Naive thymus-derived CD8-positive, alpha-beta T cell (primary cell): ENCODE data around the gene MCTP1. TPM values are rescaled to one million over a fixed set of nuclear protein-coding genes. Genes with fewer than 3 reads are reported as not detected.
A peak's percentile ranks its signal among the peaks of the same experiment; 100 is the strongest.

Source experiments
- ATAC-seq, 2 donors: fragments of 150-1000 bp; cut with Tn5 transposase in 1 of 2; sonication (Bioruptor Pico), chemical (Tn5 transposase) in 1 of 2; 1 replicate in 1 of 2; 2 replicates in 1 of 2; pipeline ENCODE4 v1.10.0; 2021; ENCODE audit warnings: mild to moderate bottlenecking in 2 of 2, moderate library complexity in 2 of 2
- POLR2A ChIA-PET: fragments of 350-600 bp; sonication (Branson Sonifier 250); formaldehyde crosslinking; loops from one replicate; lab custom pipeline; 2021; ENCODE audit warnings: antibody characterized with exemption; lab: Charles Lee
- DNase-seq, 10 donors: peaks; one replicate each; pipeline versions ENCODE4 v3.0.0 to v3.0.0-alpha.2; 2020 to 2022
- H3K27ac Mint-ChIP-seq, 10 donors: one replicate each; pipeline ENCODE4 v1.8.0; 2020 to 2022; ENCODE audit warnings: mild to moderate bottlenecking in 10 of 10, mixed read lengths in 10 of 10, moderate library complexity in 4 of 10, inconsistent platforms in 1 of 10
- H3K27me3 Mint-ChIP-seq, 5 donors: one replicate each; pipeline ENCODE4 v1.8.0; 2021 to 2022; ENCODE audit warnings: mixed read lengths in 5 of 5
- H3K36me3 Mint-ChIP-seq, 3 donors: one replicate each; pipeline ENCODE4 v1.8.0; 2020 to 2022; ENCODE audit warnings: mixed read lengths in 3 of 3, mild to moderate bottlenecking in 2 of 3, inconsistent platforms in 1 of 3
- H3K4me1 Mint-ChIP-seq, 4 donors: one replicate each; pipeline ENCODE4 v1.8.0; 2021 to 2022; ENCODE audit warnings: mixed read lengths in 4 of 4
- H3K4me3 Mint-ChIP-seq, 10 donors: one replicate each; pipeline ENCODE4 v1.8.0; 2020 to 2022; ENCODE audit warnings: mild to moderate bottlenecking in 10 of 10, mixed read lengths in 10 of 10, moderate library complexity in 6 of 10, inconsistent platforms in 1 of 10
- H3K9me3 Mint-ChIP-seq, 9 donors: one replicate each; pipeline ENCODE4 v1.8.0; 2020 to 2022; ENCODE audit warnings: mixed read lengths in 9 of 9, mild to moderate bottlenecking in 3 of 9, inconsistent platforms in 1 of 9, moderate library complexity in 1 of 9
- polyA plus RNA-seq, 3 donors: library from polyadenylated mRNA; unstranded; fragments of 300-500 nt; fragmentation: Illumina TruSeq; gene quantifications; one replicate each; pipeline ENCODE4 v1.2.3, GENCODE V29; 2021
- total RNA-seq, 8 experiments: library from RNA in 2 of 8; stranded (reverse) in 2 of 8; gene quantifications; one replicate each; pipeline ENCODE4 v1.2.3 and lab custom pipeline; 2021 to 2026

Gene MCTP1
- total and polyA plus RNA-seq, 5 experiments from 2014 or later: 0.08 to 2.1 (median 0.62) TPM

GRCh38 chr5:94691949-94692348 is 592.9 kb downstream of the MCTP1 start:
- Mint-ChIP-seq H3K4me1 (peaks cover 0 to 4% (median 0%) of the 10 kb centered on the region in 4 donors), H3K9me3 (no peaks in the 10 kb centered on the region), H3K27me3 (no peaks in the 10 kb centered on the region), H3K36me3 (peaks cover 0 to 69% (median 31%) of the 10 kb centered on the region in 3 donors), H3K27ac (no peak overlapping the region), H3K4me3 (no peak overlapping the region)
- POLR2A ChIA-PET: no interaction called here
- no peak for DNase-seq
- no peak for ATAC-seq

- Mint-ChIP-seq H3K9me3 (no peaks in the 10 kb centered on the region), H3K27ac (no peak overlapping the region), H3K36me3 (peaks cover 0 to 74% (median 33%) of the 10 kb centered on the region in 3 donors), H3K4me1 (peaks cover 0 to 4% (median 0%) of the 10 kb centered on the region in 4 donors), H3K4me3 (no peak overlapping the region), H3K27me3 (no peaks in the 10 kb centered on the region)
- ATAC-seq (no peak), DNase-seq (no peak)
- POLR2A ChIA-PET: no interaction called here
These were observed 593.6 kb downstream of the MCTP1 start for GRCh38 chr5:94691291-94691690.

GRCh38 chr5:94690778-94691177 is 594.1 kb downstream of the MCTP1 start:
- ATAC-seq (no peak), DNase-seq (no peak)
- Mint-ChIP-seq H3K4me1 (peaks cover 0 to 4% (median 0%) of the 10 kb centered on the region in 4 donors), H3K9me3 (no peaks in the 10 kb centered on the region), H3K36me3 (peaks cover 0 to 75% (median 33%) of the 10 kb centered on the region in 3 donors), H3K4me3 (no peak overlapping the region), H3K27ac (no peak overlapping the region), H3K27me3 (no peaks in the 10 kb centered on the region)
- POLR2A ChIA-PET: no interaction called here

- ATAC-seq: no peak
- DNase-seq: no peak
- Mint-ChIP-seq H3K27ac (no peak overlapping the region), H3K36me3 (peaks cover 0 to 76% (median 29%) of the 10 kb centered on the region in 3 donors), H3K9me3 (no peaks in the 10 kb centered on the region), H3K4me1 (peaks cover 0 to 4% (median 0%) of the 10 kb centered on the region in 4 donors), H3K4me3 (no peak overlapping the region), H3K27me3 (no peaks in the 10 kb centered on the region)
- POLR2A ChIA-PET: no interaction called here
These were observed 595.0 kb downstream of the MCTP1 start for GRCh38 chr5:94689908-94690307.

GRCh38 chr5:94682814-94683520 is 601.9 kb downstream of the MCTP1 start:
- Mint-ChIP-seq H3K27ac (no peak overlapping the region), H3K36me3 (peaks cover 0 to 65% (median 4%) of the 10 kb centered on the region in 3 donors), H3K4me1 (no peaks in the 10 kb centered on the region), H3K9me3 (no peaks in the 10 kb centered on the region), H3K4me3 (no peak overlapping the region), H3K27me3 (no peaks in the 10 kb centered on the region)
- no peak for DNase-seq
- no peak for ATAC-seq
- POLR2A ChIA-PET: no interaction called here

- ATAC-seq (no peak), DNase-seq (no peak)
- Mint-ChIP-seq H3K9me3 (no peaks in the 10 kb centered on the region), H3K27me3 (no peaks in the 10 kb centered on the region), H3K4me1 (peaks cover 0 to 8% (median under 1%) of the 10 kb centered on the region in 4 donors), H3K36me3 (peaks cover 0 to 58% (median 17%) of the 10 kb centered on the region in 3 donors), H3K27ac (no peak overlapping the region), H3K4me3 (no peak overlapping the region)
- POLR2A ChIA-PET: no interaction called here
These were observed 608.8 kb downstream of the MCTP1 start for GRCh38 chr5:94675965-94676618.

- peaks cover 0 to 56% (median 17%) of the 10 kb centered on the region in 3 donors for H3K36me3 Mint-ChIP-seq
- H3K4me1 Mint-ChIP-seq: peaks cover 0 to 8% (median under 1%) of the 10 kb centered on the region in 4 donors
- H3K27ac Mint-ChIP-seq: no peak overlapping the region
- H3K9me3 Mint-ChIP-seq: no peaks in the 10 kb centered on the region
- ATAC-seq (no peak), DNase-seq (no peak)
- H3K4me3 Mint-ChIP-seq: no peak overlapping the region
- no peaks in the 10 kb centered on the region for H3K27me3 Mint-ChIP-seq
- POLR2A ChIA-PET: no interaction called here
These were observed 610.2 kb downstream of the MCTP1 start for GRCh38 chr5:94674490-94675382.

- ATAC-seq (no peak), DNase-seq (no peak)
- H3K27ac Mint-ChIP-seq: peak overlapping the region in 1 of 10 donors; percentile 10
- H3K9me3 Mint-ChIP-seq: no peaks in the 10 kb centered on the region
- no peaks in the 10 kb centered on the region for H3K27me3 Mint-ChIP-seq
- H3K36me3 Mint-ChIP-seq: peaks cover 0 to 56% (median 21%) of the 10 kb centered on the region in 3 donors
- POLR2A ChIA-PET: no interaction called here
- no peak overlapping the region for H3K4me3 Mint-ChIP-seq
- H3K4me1 Mint-ChIP-seq: peaks cover 0 to 8% (median 1%) of the 10 kb centered on the region in 4 donors
These were observed 612.1 kb downstream of the MCTP1 start for GRCh38 chr5:94672746-94673145.

- Mint-ChIP-seq H3K4me1 (peaks cover 0 to 8% (median 1%) of the 10 kb centered on the region in 4 donors), H3K36me3 (peaks cover 0 to 62% (median 27%) of the 10 kb centered on the region in 3 donors)
- ATAC-seq: no peak
These were observed 614.2 kb downstream of the MCTP1 start for GRCh38 chr5:94670726-94671125.

GRCh38 chr5:94667937-94668336 is 617.0 kb downstream of the MCTP1 start:
- H3K4me1 Mint-ChIP-seq: peaks cover 0 to 3% (median under 1%) of the 10 kb centered on the region in 4 donors
- POLR2A ChIA-PET: interaction anchor here (0.5 kb wide), 1 partner anchor 33 kb away, joined by 10 read pairs; no protein-coding TSS in a partner anchor
- no peaks in the 10 kb centered on the region for H3K9me3 Mint-ChIP-seq
- no peak overlapping the region for H3K27ac Mint-ChIP-seq
- no peaks in the 10 kb centered on the region for H3K27me3 Mint-ChIP-seq
- no peak overlapping the region for H3K4me3 Mint-ChIP-seq
- ATAC-seq (no peak), DNase-seq (no peak)
- peaks cover 0 to 71% (median 27%) of the 10 kb centered on the region in 3 donors for H3K36me3 Mint-ChIP-seq

More at GRCh38 chr5:94670726-94671125, 614.2 kb downstream of the MCTP1 start:
- no peaks in the 10 kb centered on the region for H3K27me3 Mint-ChIP-seq
- POLR2A ChIA-PET: no interaction called here
- no peak for DNase-seq
- H3K4me3 Mint-ChIP-seq: no peak overlapping the region
- no peak overlapping the region for H3K27ac Mint-ChIP-seq
- no peaks in the 10 kb centered on the region for H3K9me3 Mint-ChIP-seq

GRCh38 chr5:94661086-94661485 is 623.8 kb downstream of the MCTP1 start:
- POLR2A ChIA-PET: no interaction called here
- peaks cover 14 to 34% (median 27%) of the 10 kb centered on the region in 9 donors for H3K9me3 Mint-ChIP-seq
- H3K4me3 Mint-ChIP-seq: no peak overlapping the region
- no peaks in the 10 kb centered on the region for H3K27me3 Mint-ChIP-seq
- H3K36me3 Mint-ChIP-seq: peaks cover 26 to 71% (median 47%) of the 10 kb centered on the region in 3 donors
- DNase-seq (no peak), ATAC-seq (no peak)
- peak overlapping the region in 1 of 10 donors; percentile 15 for H3K27ac Mint-ChIP-seq
- peaks cover 0 to 3% (median 0%) of the 10 kb centered on the region in 4 donors for H3K4me1 Mint-ChIP-seq

- H3K27me3 Mint-ChIP-seq: no peaks in the 10 kb centered on the region
- POLR2A ChIA-PET: interaction anchor here (0.5 kb wide), 1 partner anchor 28 kb away, joined by 3 read pairs; no protein-coding TSS in a partner anchor
- DNase-seq (no peak), ATAC-seq (no peak)
- peaks cover 16 to 40% (median 32%) of the 10 kb centered on the region in 9 donors for H3K9me3 Mint-ChIP-seq
- H3K4me3 Mint-ChIP-seq: no peak overlapping the region
- H3K27ac Mint-ChIP-seq: no peak overlapping the region
- H3K4me1 Mint-ChIP-seq: peaks cover 0 to 3% (median 0%) of the 10 kb centered on the region in 4 donors
- peaks cover 32 to 73% (median 53%) of the 10 kb centered on the region in 3 donors for H3K36me3 Mint-ChIP-seq
These were observed 624.4 kb downstream of the MCTP1 start for GRCh38 chr5:94660506-94660905.
